Neural cell (in vitro differentiated cells): ENCODE data around the gene DDN. TPM values are rescaled to one million over a fixed set of nuclear protein-coding genes. Genes with fewer than 3 reads are reported as not detected.

Source experiments
- H2AFZ ChIP-seq: fragments of 200-600, 300-800 bp; sonication (generic), shearing (Covaris generic); 2 replicates; pipeline ENCODE4 v1.6.0; 2014; ENCODE audit warnings: low read depth, mild to moderate bottlenecking, antibody characterized with exemption, low read length, moderate library complexity
- H3F3A ChIP-seq: fragments of 200-600 bp; shearing (Covaris generic); 2 replicates; pipeline ENCODE4 v1.6.1; 2016; ENCODE audit warnings: mild to moderate bottlenecking, moderate library complexity, mixed read lengths, antibody characterized with exemption, low read length; ENCODE audit not compliant: insufficient read depth, poor library complexity, severe bottlenecking
- H3K27ac ChIP-seq: fragments of 200-600, 300-800 bp; sonication (generic), shearing (Covaris generic); 2 replicates; pipeline ENCODE4 v1.5.1; 2014; ENCODE audit warnings: mild to moderate bottlenecking, low read length, moderate library complexity
- H3K27me3 ChIP-seq: fragments of 300-800, 200-600 bp; sonication (generic), shearing (Covaris generic); 2 replicates; pipeline ENCODE4 v1.6.0; 2014; ENCODE audit warnings: mild to moderate bottlenecking, low read depth, low read length, moderate library complexity; ENCODE audit not compliant: insufficient read depth
- H3K36me3 ChIP-seq: fragments of 300-800, 200-600 bp; sonication (generic), shearing (Covaris generic); 2 replicates; pipeline ENCODE4 v1.5.1; 2014; ENCODE audit warnings: mild to moderate bottlenecking, antibody characterized with exemption, low read length, moderate library complexity; ENCODE audit not compliant: insufficient read depth
- H3K4me2 ChIP-seq: fragments of 300-800, 200-600 bp; sonication (generic), shearing (Covaris generic); 2 replicates; pipeline ENCODE4 v1.6.0; 2014; ENCODE audit warnings: mild to moderate bottlenecking, low read length
- H3K4me3 ChIP-seq: fragments of 300-800, 200-600 bp; sonication (generic), shearing (Covaris generic); 2 replicates; pipeline ENCODE4 v1.5.1; 2014; ENCODE audit warnings: mild to moderate bottlenecking, low read length, moderate library complexity
- H3K79me2 ChIP-seq: fragments of 200-600 bp; shearing (Covaris generic); replicated peaks from 2 replicates; pipeline ENCODE4 v1.6.0; 2014; ENCODE audit warnings: mild to moderate bottlenecking, low read length, moderate library complexity; ENCODE audit not compliant: insufficient read depth
- H3K9ac ChIP-seq: fragments of 300-800, 200-600 bp; sonication (generic), shearing (Covaris generic); 2 replicates; pipeline ENCODE4 v1.6.1; 2016; ENCODE audit warnings: mild to moderate bottlenecking, low read length, mixed read lengths
- H3K9me2 ChIP-seq: fragments of 200-600 bp; shearing (Covaris generic); 2 replicates; pipeline ENCODE4 v1.6.1; 2016; ENCODE audit warnings: mild to moderate bottlenecking, low read length, mixed read lengths; ENCODE audit not compliant: insufficient read depth
- H3K9me3 ChIP-seq: fragments of 200-600, 300-800 bp; sonication (generic), shearing (Covaris generic); 2 replicates; pipeline ENCODE4 v1.6.1; 2016; ENCODE audit warnings: mild to moderate bottlenecking, mixed run types, low read length, moderate library complexity, mixed read lengths
- H4K20me1 ChIP-seq: fragments of 200-600 bp; shearing (Covaris generic); 2 replicates; pipeline ENCODE4 v1.6.1; 2016; ENCODE audit warnings: mild to moderate bottlenecking, mixed run types; ENCODE audit not compliant: insufficient read depth
- EP300 ChIP-seq: fragments of 450-650 bp; conservative IDR thresholded peaks from 2 replicates; pipeline ENCODE4 v1.6.1; 2014; ENCODE audit warnings: antibody characterized with exemption, mild to moderate bottlenecking, moderate library complexity; ENCODE audit not compliant: poor library complexity, severe bottlenecking
- EZH2 ChIP-seq: fragments of 200-600, 300-800 bp; shearing (Covaris generic), sonication (generic); IDR thresholded peaks from 2 replicates; pipeline ENCODE4 v1.6.1; 2014; ENCODE audit warnings: antibody characterized with exemption, low read length, borderline replicate concordance, mild to moderate bottlenecking; ENCODE audit not compliant: insufficient read depth, poor library complexity, severe bottlenecking
- MXI1 ChIP-seq: fragments of 450-650 bp; conservative IDR thresholded peaks from 2 replicates; pipeline ENCODE4 v1.6.1; 2014; ENCODE audit warnings: antibody characterized with exemption, mild to moderate bottlenecking; ENCODE audit not compliant: poor library complexity, severe bottlenecking
- POLR2AphosphoS5 ChIP-seq: IDR thresholded peaks from 2 replicates; pipeline ENCODE4 v1.6.1; 2012
- RAD21 ChIP-seq: fragments of 450-650 bp; conservative IDR thresholded peaks from 2 replicates; pipeline ENCODE4 v1.6.1; 2014; ENCODE audit warnings: antibody characterized with exemption, mild to moderate bottlenecking, moderate library complexity
- SMC3 ChIP-seq: fragments of 450-650 bp; conservative IDR thresholded peaks from 2 replicates; pipeline ENCODE4 v1.6.1; 2014; ENCODE audit warnings: antibody characterized with exemption, mild to moderate bottlenecking, moderate library complexity; ENCODE audit not compliant: poor library complexity
- TAF1 ChIP-seq: IDR thresholded peaks from 2 replicates; pipeline ENCODE4 v1.6.1; 2012; ENCODE audit warnings: low read depth
- polyA plus RNA-seq: library from polyadenylated mRNA; depleted of rRNA; stranded (reverse); fragments of >200 nt; gene quantifications from 2 replicates; pipeline ENCODE4 v1.2.3, GENCODE V29; 2014
- TF ChIP-seq, protein P1 (sequence below): fragments of 450-650 bp; IDR thresholded peaks from 2 replicates; pipeline ENCODE4 v1.5.1; 2014; ENCODE audit warnings: antibody characterized with exemption, mild to moderate bottlenecking, moderate library complexity; ENCODE audit not compliant: poor library complexity, severe bottlenecking
- TF ChIP-seq, protein P2 (sequence below): IDR thresholded peaks from 2 replicates; pipeline ENCODE4 v1.6.1; 2012; ENCODE audit warnings: borderline replicate concordance

The DDN gene
- polyA plus RNA-seq, 1 donor from 2014 or later = 0.51 TPM

DNA sequence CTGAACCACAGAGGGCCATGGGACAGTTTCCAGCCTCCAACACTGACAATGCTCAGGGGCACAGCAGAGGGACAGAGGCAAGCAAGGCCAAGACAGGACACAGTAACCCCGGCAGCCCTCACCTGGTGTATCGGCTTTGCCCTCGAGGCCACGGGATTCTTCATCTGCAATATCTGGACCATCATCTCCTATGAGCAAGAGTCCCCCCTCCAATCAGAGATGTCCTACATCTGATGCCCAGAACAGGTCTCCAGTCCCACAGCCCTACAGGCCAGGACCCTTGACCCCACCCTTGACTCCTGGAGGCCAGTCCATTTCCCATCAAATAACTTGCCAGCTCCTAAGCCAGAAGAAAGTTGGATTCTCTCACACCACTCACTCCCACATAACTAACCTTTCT lies 44.1 kb upstream of the DDN start:
- Histone ChIP-seq H3K4me3 (no peak overlapping the region), H4K20me1 (no peaks in the 10 kb centered on the region), H3K27ac (no peak overlapping the region), H3K9me3 (no peaks in the 10 kb centered on the region), H3K4me2 (no peak overlapping the region), H3K36me3 (no peaks in the 10 kb centered on the region), H3K79me2 (no peaks in the 10 kb centered on the region), H3F3A (no peaks in the 10 kb centered on the region), H3K27me3 (no peaks in the 10 kb centered on the region), H2AFZ (no peak overlapping the region), H3K9ac (no peak overlapping the region), H3K9me2 (no peaks in the 10 kb centered on the region)
- no peak for TF ChIP-seq EP300
- TF ChIP-seq TAF1 = no peak
- TF ChIP-seq MXI1 = no peak
- TF ChIP-seq EZH2 = no peak

DNA sequence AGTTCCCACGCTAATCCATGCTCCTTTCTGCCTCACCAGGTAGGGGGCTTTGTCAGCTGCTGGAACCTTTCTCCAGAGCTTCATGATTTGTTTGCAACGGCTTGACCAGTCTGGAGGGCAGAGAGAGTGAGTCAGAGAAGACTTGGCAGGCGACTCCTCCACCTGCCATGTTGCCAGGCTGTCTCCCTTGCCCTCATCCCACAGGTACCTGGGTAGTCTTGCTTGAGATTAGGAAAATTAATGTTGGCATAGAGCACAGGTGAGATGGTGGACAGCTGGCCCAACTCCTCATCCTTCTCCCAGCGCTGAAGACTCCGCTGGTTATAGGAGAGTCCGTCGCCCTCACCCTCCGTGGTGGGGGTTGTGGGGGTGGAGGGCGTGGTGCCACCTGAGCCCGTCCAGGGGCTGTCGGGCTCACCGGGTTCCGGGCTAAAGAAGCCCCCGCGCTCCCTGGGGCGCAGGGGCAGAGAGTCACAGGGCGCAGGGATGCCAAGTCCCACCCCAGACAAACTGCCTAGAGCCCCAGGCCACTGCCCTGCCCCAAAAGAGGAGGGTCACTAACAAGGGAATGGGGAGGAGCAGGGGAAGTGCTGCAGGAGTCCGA lies 42.8 kb upstream of the DDN start:
- no peaks in the 10 kb centered on the region for H3K79me2 ChIP-seq
- no peaks in the 10 kb centered on the region for H4K20me1 ChIP-seq
- H3K9me2 ChIP-seq = no peaks in the 10 kb centered on the region
- no peak overlapping the region for H3K27ac ChIP-seq
- H2AFZ ChIP-seq = no peak overlapping the region
- no peak overlapping the region for H3K9ac ChIP-seq
- no peaks in the 10 kb centered on the region for H3K27me3 ChIP-seq
- no peak overlapping the region for H3K4me2 ChIP-seq
- TF ChIP-seq EP300 (no peak), MXI1 (no peak), POLR2AphosphoS5 (no peak), EZH2 (no peak), TAF1 (no peak), SMC3 (no peak), RAD21 (no peak)
- TF ChIP-seq, protein P1, sequence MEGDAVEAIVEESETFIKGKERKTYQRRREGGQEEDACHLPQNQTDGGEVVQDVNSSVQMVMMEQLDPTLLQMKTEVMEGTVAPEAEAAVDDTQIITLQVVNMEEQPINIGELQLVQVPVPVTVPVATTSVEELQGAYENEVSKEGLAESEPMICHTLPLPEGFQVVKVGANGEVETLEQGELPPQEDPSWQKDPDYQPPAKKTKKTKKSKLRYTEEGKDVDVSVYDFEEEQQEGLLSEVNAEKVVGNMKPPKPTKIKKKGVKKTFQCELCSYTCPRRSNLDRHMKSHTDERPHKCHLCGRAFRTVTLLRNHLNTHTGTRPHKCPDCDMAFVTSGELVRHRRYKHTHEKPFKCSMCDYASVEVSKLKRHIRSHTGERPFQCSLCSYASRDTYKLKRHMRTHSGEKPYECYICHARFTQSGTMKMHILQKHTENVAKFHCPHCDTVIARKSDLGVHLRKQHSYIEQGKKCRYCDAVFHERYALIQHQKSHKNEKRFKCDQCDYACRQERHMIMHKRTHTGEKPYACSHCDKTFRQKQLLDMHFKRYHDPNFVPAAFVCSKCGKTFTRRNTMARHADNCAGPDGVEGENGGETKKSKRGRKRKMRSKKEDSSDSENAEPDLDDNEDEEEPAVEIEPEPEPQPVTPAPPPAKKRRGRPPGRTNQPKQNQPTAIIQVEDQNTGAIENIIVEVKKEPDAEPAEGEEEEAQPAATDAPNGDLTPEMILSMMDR = no peak
- TF ChIP-seq, protein P2, sequence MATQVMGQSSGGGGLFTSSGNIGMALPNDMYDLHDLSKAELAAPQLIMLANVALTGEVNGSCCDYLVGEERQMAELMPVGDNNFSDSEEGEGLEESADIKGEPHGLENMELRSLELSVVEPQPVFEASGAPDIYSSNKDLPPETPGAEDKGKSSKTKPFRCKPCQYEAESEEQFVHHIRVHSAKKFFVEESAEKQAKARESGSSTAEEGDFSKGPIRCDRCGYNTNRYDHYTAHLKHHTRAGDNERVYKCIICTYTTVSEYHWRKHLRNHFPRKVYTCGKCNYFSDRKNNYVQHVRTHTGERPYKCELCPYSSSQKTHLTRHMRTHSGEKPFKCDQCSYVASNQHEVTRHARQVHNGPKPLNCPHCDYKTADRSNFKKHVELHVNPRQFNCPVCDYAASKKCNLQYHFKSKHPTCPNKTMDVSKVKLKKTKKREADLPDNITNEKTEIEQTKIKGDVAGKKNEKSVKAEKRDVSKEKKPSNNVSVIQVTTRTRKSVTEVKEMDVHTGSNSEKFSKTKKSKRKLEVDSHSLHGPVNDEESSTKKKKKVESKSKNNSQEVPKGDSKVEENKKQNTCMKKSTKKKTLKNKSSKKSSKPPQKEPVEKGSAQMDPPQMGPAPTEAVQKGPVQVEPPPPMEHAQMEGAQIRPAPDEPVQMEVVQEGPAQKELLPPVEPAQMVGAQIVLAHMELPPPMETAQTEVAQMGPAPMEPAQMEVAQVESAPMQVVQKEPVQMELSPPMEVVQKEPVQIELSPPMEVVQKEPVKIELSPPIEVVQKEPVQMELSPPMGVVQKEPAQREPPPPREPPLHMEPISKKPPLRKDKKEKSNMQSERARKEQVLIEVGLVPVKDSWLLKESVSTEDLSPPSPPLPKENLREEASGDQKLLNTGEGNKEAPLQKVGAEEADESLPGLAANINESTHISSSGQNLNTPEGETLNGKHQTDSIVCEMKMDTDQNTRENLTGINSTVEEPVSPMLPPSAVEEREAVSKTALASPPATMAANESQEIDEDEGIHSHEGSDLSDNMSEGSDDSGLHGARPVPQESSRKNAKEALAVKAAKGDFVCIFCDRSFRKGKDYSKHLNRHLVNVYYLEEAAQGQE = no peak
- no peaks in the 10 kb centered on the region for H3K9me3 ChIP-seq
- H3K36me3 ChIP-seq = no peaks in the 10 kb centered on the region
- H3K4me3 ChIP-seq = no peak overlapping the region
- no peaks in the 10 kb centered on the region for H3F3A ChIP-seq
